Effector CD4-positive, alpha-beta T cell (primary cell): ENCODE data around the gene RNF180.
"Not testable (repeated sequence)": the region's sequence is repeated elsewhere in the genome, so short reads cannot be mapped to it uniquely, and the experiment has no call there.

Experiments used
- DNase-seq: peaks from one replicate; pipeline ENCODE4 v3.0.0-alpha.2; 2020

The RNF180 gene

DNA sequence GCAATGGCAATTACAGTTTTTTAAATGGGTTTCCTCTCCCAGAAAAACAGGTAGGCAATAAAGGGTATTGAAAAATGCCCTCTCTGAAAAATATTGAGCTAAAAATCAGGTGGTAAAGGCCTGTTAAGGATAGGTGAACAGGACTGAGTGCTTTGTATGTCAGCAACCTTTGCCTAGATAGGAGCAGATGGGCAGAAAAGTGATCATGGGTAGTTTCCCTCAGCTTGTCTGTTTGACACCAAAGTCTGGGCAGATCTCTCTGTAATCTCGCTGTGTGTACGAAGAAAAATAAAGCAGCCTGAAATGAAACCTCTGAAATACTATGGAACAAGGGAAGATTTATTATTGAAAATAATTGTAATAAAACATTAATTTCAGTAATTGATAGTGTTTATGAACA lies 15.8 kb downstream of the RNF180 start:
- DNase-seq, result no peak

DNA sequence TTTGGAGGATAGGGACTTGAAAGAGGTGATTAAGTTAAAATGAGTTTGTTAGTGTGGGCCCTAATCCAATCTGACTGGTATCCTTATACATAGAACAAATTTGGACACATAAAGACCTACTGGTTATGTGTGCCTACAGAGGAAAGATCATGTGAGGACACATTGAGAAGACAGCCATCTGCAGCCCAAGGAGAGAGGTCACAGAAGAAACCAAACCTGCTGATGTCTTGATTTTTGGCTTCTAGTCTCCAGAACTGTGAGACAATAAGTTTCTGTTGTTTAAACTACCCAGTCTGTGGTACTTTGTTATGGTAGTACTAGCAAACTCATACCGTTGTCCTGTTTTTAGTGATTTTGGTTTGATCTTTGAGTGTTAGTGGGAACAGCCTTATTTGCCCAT lies 18.3 kb downstream of the RNF180 start:
- DNase-seq, result no peak

DNA sequence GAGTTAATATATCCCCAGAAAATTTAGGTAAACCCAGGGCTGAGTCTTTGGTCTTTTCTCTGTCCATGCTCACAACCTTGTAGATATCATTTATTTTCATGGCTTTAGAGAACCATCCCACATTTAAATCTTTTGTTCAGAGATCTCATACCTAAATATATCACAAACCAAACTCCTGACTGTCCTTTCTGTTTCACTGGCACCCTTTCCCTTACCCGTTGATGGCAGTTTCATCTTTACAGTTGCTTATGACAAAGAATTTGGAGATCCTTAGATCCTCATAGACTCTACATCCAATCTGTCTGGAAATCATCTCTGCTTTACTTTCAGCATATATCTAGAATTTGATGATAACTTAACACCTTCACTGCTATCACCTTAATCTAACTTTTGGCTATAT lies 19.2 kb downstream of the RNF180 start:
- no peak for DNase-seq

DNA sequence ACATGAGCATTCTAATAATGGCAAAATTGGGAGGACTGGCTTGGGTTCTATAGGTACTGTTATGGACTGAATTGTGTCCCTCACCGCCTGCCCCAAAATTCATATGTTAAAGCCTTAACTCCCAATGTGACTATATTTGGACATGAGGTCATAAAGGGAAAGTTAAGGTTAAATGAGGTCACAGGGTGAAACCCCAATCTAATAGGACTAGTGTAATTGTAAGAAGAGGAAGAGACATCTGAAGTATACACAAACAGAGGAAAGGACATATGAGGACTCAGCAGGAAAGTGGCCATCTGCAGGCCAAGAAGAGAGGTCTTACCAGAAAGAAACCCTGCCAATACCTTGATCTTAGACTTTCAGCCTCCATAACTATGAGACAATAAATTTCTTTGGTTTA lies 23.1 kb downstream of the RNF180 start:
- DNase-seq, result no peak

DNA sequence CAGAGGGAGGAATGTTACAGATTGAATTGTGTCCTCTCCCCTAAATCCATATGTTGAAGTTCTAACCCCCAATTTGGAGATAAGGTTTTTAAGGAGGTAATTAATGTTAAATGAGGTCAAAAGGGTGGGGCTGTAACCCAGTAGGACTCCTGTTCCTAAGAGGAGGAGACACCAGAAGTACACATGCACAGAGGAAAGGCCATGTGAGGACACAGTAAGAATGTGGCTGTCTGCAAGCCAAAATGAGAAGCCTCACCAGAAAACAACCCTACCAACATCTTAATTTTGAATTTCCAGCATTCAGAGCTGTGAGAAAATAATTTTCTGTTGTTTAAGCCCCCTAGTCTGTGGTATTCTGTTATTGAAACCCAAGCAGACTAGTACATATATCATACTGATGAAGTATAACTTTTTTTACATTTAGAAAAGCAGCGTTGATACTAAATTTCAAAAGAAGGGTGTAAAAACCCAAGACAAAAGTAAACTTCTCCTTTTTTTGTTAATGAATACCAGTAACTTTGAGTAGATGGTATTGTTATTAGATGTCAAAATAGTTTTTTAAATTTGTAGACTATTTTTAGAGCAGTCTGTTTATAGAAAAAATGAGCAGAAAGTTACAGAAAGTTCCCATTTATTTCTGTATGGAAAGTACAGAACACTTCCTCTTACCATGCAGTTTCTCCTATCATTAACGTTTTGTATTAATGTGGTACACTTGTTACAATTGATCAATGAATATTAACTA lies 25.1 kb downstream of the RNF180 start:
- DNase-seq, result no peak

DNA sequence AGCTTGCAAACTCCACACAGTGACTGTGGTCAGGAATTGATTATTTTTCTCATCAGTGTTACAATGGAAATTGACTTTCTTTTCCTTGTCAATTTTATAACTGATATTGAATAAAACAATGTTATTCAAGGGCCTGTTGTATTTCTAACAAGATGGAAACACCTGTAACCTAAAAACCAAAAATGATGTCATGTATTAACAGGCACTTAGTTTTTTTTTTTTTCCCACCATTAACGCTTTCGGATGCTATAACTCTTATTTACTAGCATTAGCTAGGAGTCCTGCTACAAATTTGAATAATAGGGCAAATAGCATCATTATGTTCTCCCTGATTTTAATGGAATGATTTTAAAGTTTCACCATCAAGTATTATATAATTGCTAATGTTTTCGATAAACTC lies 30.3 kb downstream of the RNF180 start:
- DNase-seq, result no peak

DNA sequence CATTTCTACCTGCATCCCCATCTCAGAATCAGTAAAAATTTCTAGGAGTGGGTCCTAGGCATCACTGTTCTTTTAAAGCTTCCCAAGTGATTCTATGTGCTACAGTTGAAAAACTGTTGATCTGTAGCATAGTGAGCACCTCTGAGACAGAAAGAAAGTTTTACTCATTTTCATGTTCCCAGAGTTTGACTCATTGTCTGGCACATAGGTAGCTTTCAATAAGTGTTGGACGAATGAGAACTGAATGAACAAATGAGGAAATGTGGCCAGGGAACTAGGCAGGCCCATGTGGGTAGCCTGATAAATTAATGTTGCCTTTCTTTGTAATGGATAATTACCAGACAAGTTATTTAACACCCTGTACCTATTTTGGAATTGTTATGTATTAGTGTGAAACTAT lies 33.8 kb downstream of the RNF180 start:
- DNase-seq, result no peak

DNA sequence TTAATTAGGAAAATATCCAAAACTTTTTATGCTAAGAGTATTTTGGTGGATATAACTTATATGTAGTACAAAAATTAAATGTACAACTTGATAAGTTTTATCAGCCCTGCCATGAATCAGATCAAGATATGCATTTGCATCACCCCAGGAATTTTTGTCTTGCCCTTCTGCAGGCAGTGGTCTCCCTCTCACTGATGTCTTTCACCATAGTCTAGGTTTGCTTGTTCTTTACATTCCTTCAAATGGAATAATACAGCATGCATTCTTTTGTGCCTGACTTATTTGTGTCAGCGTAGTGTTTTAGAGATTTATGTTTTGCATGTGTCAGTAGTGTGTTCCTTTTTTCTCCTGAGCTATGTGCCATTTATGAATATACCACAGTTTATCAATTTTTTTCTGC lies 36.4 kb downstream of the RNF180 start:
- DNase-seq, result no peak

DNA sequence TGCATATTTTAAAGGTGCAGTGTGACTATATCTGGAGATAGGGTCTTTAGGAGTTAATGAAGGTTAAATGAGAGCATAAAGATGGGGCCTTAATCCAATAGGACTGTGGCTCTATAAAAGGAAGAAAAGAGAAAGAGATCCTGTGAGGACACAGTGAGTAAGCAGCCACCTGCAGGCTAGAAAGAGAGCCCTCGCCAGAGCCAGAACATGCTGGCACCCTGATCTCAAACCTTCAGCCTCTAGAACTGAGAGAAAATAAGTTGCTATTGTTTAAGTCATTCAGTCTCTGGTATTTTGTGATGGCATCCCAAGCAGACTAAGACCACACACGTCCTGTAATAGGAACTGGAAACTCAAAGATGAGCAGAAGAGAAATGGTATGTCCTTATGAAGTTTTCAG lies 41.0 kb downstream of the RNF180 start:
- no peak for DNase-seq

DNA sequence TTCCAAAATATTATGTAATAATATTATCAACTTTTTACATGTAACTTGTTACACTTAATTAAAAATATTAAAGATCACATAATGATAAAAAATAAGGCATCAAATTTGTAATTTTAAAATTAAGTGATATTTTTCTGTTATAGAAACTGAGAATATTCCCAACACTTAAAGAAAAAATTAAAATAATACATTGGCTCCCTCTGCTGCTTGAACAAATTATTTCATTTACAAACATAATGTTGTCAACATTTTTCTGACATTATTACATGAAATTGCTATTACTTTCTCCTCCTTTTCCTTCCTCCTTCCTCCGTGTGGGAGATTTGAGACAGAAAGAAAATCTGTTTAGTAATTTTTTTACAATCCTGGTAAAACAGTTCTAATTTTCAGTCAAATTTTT lies 42.3 kb downstream of the RNF180 start:
- no peak for DNase-seq

DNA sequence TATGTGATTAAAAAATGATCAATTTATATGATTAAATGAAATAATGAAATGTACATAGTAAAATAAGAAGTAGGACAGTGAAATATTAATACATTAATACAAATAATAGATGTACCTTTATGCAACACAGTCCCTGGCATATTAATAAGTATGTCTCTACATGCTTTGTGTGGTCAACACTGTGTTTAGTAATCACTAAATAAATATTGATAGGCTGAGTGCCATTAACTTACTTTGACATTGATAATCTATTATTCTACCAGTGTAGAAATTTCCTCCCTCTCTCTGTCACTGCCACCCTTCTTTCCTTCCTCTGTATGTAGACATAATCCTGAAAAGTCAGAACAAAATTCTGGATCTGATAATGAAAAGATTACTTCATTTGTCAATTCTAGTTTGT lies 43.7 kb downstream of the RNF180 start:
- DNase-seq, result no peak

DNA sequence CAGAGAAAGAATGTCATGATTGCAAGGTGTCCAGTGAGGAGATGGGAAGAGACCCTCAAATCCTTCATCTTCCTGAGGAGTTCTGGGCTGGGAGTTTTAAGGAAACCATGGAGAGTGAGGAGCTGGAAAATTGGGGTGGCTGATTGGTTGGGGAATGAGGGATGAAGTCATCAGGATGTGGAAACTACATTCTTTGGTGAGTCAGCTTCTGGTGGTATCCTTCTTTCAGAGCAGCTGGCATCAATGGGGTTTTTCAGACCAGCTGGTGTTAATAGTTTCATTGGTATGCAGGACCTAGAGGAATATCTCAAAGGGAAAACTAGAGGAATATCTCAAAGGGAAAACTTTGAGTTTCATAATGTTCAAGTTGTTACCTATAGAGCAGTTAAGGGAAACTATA lies 45.2 kb downstream of the RNF180 start:
- no peak for DNase-seq

DNA sequence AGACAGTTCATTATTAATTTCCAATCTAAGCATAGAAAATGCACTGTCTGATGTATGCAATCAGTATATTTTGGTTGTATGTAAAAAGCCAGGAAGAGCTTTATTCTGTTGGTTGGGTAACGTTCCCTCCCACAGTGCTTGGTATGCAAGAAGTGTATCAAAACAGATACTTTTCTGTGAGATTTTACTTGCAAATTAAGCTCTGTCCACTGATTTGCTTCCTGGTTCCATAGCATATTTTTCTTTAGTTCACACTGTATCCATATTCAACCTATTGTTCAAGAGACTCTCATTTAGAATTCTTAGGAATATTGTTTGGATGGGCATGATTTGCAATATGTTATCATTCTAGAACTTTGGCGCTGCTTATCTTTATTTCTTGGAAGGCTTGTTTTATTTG lies 47.4 kb downstream of the RNF180 start:
- DNase-seq, result no peak

DNA sequence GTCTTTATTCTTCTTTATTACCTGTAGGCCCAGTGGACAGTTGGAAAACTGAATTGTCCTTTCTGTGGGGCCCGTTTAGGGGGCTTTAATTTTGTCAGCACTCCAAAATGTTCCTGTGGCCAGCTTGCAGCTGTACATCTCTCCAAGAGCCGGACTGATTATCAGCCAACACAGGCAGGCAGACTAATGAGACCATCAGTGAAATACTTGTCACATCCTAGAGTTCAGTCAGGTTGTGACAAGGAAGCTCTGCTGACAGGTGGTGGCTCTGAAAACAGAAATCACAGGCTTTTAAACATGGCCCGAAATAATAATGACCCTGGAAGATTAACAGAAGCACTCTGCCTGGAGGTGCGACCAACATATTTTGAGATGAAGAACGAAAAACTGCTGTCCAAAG lies 47.9 kb downstream of the RNF180 start:
- no peak for DNase-seq

DNA sequence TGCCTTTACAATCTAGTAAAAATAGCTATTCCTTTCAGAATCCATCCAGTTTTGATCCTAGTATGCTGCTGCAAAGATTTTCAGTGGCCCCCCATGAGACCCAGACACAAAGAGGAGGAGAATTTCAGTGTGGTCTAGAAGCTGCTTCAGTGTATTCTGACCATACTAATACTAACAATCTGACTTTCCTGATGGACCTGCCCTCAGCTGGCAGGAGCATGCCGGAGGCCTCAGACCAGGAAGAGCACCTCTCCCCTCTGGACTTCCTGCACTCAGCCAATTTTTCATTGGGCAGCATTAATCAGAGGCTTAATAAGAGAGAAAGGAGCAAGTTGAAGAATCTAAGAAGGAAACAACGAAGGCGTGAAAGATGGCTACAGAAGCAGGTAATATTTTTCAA lies 48.5 kb downstream of the RNF180 start:
- DNase-seq, result no peak

DNA sequence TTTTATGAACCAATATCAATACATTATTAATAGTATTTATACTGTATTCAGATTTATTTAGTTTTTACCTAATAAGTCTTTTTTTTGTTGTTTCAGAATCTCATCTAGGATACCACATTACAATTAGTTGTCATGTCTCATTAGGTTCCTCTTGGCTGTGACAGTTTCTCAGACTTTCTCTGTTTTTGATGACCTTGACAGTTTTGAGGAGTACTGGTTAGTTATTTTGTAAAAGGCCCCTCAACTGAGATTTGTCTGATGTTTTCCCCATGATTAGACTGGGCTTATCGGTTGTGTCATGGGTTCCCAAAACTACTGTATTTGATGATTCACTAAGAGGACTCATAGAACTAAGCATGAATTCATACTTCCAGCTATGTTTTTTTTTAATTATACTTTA lies 56.3 kb downstream of the RNF180 start:
- DNase-seq, result no peak

DNA sequence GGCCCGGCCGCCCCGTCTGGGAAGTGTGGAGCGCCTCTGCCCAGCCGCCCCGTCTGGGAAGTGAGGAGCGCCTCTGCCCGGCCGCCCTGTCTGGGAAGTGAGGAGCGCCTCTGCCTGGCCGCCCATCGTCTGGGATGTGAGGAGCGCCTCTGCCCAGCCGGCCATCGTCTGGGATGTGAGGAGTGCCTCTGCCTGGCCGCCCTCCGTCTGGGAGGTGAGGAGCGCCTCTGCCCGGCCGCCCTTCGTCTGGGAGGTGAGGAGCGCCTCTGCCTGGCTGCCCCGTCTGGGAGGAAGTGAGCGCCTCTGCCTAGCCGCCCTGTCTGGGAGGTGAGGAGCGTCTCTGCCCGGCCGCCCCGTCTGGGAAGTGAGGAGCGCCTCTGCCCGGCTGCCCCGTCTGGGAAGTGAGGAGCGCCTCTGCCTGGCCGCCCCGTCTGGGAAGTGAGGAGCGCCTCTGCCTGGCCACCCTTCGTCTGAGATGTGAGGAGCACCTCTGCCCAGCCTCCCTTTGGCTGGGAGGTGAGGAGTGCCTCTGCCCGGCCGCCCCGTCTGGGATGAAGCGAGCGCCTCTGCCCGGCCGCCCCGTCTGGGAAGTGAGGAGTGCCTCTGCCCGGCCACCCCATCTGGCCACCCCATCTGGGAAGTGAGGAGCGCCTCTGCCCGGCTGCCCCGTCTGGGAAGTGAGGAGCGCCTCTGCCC lies 59.8 kb downstream of the RNF180 start:
- not testable (repeated sequence) for DNase-seq

DNA sequence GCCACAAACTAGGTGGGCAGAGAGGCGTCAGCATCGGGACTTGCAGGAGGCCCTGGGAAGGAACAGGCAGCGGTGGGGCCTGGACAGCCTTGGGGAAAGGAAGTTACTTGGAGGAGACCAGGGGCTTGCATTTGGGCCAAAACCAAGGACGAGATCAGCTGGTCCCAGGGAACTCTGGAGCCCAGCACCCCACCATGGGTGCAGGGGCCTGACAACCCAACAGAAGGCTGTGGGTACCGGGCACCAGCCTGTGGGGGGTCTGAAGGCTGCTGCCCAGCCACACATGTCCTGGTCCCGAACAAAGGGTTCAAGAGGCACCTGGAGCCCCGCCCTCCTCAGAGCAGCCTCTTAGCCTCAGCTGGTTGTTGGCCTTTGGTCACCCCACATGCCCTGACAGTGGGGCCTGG lies 61.5 kb downstream of the RNF180 start:
- not testable (repeated sequence) for DNase-seq

DNA sequence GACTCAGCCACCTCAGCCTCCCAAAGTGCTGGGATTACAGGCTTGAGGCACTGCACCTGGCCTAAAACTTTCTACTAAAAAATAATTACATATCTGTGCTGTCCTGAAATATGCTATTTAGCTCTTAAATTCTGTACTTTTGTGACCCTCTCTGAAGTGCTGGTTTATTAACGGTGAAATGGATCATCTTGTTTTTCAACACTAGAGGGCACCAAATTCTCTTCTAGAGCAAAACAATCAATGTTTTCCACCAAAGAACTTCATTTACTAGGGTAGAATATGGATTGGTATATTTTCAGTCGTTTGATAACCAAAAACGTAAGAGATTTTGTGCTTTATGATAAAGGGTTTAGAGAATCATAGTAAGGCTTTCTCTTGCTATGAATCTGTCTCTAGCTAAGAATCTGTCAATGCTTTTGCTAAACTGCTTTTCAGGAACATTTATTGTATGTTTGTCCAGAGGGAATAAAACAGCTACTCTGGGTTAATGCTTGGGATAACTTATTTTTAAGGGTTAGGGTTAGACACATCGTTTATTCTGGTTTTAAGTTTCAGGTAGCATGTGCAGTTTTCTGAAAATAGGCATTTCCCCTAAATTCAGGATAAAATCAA lies 63.6 kb downstream of the RNF180 start:
- DNase-seq, result no peak

DNA sequence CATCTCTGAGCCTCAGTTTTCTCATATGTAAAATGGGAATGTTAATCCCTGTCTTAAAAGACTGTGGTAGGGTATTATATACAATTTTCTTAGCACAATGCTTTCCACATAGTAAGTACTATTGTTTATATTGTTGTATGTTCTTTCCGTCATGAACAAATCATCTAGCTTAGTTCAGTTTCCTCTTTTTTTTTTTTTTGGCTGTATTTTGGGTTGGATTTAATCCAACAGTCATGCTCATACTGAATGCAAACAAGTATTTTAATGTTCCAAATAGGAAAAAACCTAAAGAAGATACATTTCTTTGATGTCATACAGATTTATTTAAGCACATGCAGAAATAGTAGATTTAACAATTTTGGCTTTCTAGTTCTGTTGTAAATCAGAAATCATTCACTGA lies 95.1 kb downstream of the RNF180 start:
- DNase-seq, result no peak

DNA sequence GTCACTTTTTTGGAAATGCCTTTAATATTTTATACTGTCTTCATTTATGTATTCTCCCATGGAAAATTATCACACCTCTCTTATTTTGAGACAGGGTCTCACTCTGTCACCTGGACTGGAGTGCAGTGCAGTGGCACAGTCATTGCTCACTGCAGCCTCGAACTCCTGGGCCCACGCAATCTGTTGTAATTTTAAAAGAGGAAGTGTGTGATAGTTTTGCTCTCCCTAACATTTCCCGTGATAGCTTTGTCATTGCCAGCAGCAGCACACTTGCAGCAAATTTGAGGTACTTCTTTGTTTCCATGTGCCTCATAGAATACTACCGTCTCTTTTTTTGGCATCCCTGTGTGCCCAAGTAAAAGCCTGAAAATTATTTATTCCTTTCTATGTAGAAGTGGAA lies 103.5 kb downstream of the RNF180 start:
- DNase-seq, result no peak

DNA sequence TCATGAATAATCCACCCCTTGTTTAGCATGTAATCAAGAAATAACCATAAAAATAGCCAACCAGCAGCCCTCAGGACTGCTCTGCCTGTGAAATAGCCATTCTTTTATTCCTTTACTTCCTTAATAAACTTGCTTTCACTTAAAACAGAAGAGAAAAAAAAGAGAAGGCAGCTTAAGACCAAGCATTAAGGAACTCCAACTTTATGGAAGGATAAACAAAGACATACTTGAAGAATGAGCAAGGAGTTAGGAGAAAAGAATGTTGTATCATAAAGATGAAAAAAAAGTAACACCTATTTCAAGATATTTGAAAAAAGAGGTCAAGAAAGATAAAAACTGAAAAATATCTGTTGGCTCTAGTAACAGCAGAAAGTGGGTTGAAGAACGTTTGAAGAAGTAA lies 107.6 kb downstream of the RNF180 start:
- DNase-seq, result no peak

DNA sequence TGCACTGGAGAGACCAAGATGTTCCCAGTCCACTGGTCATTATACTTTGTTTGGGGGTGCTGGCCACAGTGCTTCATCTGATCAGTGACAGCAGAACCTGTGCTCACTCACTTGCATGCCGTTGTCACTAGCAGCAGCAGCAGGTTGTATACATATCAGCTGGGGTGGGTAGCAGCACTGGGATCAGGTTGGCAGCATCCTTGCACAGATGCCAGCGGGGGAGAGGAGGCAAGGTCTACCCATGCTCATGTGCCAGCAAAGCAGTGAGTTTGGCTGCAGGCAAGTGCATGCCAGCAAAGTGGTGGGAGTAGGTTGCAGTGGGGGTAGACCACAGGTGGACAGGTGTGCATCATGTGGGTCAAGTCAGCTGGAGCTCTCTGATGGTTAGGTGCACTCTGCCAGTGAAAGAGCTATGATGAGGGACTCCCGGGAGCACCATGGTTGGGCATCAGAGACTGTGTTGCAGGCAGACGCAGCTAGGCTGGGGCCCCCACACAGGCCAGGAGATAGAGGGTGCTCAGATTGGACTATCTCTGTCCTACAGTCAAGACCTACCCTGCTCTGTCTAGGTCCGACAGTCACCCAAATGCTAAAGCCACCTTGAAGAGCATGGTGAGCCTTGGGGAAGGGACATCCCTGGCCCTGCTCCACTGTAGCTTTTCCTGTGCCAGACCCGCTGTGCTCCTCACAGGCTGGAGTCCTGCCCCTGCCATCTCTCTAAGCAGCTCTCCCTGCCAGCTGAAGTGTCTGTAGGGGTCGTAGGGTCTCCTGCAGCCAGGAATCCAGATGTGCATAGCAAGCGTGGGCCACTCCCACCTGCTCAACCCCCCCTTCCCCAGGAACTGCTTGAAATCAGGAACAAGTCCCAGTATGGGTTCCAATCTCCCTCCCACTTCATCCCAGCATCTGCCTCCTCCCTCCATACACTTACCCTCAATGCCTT lies 119.8 kb downstream of the RNF180 start:
- DNase-seq, result no peak
